Measurements from ENCODE around the gene LENG9.
"Not testable (repeated sequence)": the region's sequence is repeated elsewhere in the genome, so short reads cannot be mapped to it uniquely, and the experiment has no call there.

The LENG9 gene

DNA sequence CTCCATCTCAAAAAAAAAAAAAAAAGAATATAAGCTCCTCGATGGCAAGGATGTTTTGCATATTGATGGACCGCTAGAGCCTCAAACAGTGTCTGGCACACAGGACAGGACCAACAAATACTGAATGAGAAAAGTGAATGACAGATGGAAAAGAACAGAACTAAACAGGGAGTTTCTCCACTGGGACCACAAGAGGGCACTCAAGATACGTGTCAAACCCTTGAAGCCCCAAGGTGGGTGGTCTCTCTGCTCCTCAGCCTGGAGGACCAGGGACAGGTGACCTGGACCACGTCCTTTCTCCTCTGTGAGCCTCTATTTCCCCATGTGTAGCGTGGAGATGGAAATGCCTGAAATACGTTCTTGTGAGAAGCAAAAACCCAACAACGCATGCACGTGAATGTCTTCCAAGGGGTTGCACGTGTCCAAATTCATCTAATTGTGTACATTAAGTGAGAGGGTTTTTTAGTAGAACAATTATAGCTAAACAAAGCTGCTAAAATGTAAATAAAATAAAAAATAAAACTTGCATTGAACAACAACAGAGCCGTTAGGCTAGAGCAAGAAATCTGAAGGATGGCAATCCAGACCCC is 15.2 kb upstream of the LENG9 start:
- no peak for DNase-seq (ENCODE audit: low read depth in 2 of 2)

DNA sequence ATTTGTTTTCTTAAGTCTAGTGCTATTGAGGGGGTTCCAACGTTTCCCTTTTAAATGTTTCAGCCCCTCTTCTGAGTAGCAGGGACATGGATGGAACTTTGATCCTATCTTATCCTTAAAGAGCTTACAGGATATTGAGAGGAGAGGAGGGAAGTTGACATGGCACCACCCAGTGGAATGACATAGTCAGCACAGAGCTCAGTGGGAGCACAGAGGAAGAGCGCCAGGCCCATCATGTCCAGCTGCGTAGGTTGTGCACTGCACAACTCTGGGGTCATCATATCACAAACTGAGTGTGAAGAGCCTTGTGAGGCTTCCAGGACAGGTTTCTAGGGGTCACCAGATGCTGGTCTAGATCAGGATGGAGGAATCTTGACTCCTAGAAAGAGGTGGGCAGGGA is 14.1 kb upstream of the LENG9 start:
- DNase-seq (ENCODE audit: low read depth in 2 of 2) = no peak

DNA sequence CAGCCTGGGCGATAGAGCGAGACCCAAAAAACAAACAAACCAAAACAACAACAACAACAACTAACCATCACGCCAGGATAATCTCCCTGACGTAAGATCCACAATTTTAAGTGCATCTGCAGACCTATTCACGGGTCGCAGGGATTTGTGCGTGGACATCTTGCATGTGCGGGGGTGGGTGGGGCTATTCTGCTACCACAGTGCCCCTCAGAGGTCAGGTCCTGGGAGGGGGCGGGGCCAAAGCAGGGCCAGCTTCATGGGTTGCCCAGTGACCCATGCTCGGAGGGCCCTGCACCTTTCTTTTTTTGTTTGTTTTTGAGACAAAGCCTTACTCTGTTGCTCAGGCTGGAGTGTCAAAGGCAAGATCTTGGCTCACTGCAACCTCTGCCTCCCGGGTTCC is 12.1 kb upstream of the LENG9 start:
- DNase-seq (ENCODE audit: low read depth in 2 of 2) = no peak

DNA sequence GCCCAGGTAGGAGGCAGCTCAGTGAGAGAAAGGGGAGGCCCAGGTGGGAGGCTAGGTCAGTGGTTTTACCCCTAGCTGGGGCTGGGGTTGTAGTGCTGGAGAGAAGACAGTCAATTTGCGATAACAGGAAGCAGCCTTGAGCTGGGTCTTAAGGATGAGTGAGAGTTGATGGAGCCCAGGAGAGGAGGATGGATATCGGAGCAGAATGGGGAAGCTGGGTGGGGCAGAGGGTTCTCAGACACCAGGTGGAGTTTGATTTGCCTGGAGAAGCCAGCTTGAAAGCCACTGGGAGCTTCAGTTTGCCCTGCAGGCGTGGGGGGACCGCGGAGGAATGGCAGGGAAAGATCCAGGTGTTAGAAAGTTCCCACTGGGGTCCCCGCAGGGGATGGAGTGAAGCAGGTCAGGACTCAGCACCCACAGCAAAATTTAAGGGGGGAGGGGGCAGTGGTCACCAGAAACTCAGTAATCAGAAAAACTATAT is 10.4 kb upstream of the LENG9 start:
- DNase-seq (ENCODE audit: low read depth in 2 of 2) = no peak

DNA sequence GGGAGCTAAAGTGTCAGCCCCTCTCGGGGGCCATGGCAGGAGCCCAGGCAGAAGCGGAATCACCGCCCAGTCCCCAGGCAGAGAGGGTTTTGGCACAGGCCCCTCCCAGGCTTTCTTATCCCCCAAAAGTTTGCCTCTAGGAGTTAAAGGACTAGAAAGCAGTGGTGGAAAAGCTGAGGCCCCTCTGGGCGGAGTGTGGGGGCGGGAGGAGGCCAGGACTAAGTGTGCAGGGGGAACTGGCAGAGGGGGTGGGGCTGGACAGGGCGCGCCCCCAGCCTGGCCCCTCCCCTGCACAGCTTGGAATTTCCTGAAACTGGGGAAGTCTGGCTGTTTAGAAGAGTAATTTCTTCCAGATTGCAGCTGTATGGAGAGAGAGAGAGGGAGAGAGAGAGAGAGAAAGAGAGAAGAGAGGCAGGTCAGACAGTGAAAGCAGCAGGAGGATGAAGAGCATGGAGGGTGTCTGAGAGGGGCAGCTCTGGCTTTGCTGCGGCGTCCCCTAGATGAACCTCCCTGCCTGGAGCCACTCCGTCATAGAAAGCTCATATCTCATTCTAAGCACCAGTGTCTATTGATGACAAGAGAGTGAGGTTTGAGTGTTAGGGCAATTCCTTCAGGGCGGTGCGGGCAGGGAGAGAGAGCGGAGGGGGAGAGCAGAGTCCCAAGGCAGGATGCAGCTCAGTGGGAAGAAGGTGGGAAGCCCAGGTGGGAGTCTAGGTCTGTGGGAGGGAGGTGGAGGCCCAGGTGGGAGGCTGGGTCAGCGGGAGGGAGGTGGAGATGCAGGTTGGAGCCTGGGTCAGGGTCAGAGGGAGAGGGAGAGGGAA is 9.7 kb upstream of the LENG9 start, which contains the start of gene CDC42EP5:
TSS of gene CDC42EP5 (minus strand) at position 226 of the 821 bp plus-strand sequence. CDS start 7,749 bp downstream, outside the sequence.
- DNase-seq (ENCODE audit: low read depth in 2 of 2) = no peak

DNA sequence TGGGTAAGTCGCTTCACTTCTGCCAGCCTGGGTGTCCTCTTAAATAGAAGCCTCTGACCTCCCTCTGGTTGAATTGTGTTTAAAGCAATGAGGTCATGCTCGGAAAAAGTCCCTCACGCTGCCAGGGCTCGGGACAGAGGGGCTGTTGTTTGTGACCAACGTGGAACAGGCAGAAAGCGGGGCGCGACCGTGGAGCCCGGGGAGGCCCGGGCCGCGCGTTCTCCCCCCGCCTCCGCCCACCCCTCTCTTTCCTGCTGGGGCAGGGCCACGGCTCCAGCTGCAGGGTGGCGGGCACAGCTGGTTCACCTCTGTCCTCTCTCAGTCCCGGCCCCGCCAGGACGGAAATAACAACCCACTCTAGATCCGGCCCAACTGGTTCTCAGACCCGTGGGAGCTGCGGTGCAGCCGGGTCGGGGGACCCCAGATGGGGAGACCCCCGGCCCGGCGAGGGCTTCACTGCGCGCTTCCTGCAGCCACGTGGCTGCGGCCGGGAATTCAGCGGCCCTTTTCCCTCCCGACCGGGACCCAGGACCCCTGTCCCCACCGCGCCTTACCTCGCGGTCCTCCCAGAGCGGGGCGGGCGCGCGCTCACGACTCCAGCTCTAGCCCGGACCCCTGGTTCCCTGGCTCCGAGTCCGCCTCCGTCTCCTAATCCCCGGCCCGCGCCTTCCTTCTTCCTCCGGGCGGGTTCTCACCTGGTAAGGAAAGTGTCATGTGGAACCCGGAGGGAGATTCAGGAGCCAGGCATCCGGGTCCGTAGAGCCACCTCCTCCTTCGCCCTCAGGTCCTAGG is 7.6 kb upstream of the LENG9 start:
- DNase-seq (ENCODE audit: low read depth in 2 of 2) = no peak

DNA sequence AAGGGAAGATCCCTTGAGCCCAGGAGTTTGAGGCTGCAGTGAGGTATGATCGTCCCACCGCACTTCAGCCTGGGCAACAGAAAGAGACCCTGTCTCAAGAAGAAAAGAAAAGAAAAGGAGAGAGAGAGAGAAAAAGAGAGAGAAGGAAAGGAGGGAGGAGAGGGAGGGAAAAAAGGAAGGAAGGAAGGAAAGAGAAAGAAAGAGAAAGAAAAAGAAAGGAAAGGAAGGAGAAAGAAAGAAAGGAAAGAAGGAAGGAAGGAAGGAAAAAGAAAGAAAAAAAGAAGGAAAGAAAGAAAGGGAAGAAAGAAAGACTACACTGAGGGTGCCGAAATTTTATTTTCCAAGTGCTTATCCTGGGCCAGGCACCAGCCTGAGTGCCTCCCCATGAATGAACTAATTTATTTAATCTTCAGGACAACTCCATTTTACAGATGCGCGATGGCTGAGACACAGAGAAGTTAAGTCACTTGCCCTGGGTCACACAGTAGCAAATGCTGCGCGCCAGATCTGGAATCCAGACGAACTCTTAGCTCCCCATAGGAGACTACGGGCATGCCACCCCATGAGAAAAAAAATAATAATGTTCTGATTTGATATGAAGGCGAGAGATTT is 6.8 kb upstream of the LENG9 start:
- no peak for DNase-seq (ENCODE audit: low read depth in 2 of 2)

DNA sequence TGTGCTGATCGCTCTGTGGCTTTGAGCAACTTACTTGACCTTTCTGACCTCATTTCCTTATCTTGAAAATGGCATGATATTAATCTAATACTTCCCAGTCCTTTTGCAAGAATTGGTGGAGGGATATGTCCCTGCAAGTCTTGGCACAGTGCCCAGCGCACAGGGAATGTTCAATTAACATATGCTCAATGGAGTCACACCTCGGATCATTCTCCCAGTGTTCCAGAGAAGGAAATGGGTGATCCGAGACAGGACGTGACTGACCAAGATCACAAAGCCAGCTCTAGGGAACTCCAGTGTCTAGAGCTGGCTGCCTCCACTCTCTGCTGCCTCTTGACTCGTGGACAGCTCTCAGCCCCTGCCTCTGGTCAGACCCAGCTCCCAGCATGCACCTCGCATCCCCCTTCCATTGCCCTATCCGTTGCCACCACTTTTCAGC is 5.9 kb upstream of the LENG9 start:
- no peak for DNase-seq (ENCODE audit: low read depth in 2 of 2)

DNA sequence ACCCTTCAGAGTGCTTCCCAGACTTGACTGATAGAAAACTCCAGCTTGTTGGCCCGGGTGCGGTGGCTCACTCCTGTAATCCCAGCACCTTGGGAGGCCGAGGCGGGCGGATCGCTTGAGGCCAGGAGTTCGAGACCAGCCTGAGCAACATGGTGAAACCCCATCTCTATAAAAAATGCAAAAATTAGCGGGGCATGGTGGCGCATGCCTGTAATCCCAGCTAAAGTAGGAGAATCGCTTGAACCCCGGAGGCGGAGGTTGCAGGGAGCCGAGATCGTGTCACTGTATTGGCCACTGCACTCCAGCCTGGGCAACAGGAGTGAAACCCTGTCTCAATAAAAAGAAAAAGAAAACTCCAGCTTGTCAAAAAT is 2.5 kb upstream of the LENG9 start:
- not testable (repeated sequence) for DNase-seq (ENCODE audit: low read depth in 2 of 2)

DNA sequence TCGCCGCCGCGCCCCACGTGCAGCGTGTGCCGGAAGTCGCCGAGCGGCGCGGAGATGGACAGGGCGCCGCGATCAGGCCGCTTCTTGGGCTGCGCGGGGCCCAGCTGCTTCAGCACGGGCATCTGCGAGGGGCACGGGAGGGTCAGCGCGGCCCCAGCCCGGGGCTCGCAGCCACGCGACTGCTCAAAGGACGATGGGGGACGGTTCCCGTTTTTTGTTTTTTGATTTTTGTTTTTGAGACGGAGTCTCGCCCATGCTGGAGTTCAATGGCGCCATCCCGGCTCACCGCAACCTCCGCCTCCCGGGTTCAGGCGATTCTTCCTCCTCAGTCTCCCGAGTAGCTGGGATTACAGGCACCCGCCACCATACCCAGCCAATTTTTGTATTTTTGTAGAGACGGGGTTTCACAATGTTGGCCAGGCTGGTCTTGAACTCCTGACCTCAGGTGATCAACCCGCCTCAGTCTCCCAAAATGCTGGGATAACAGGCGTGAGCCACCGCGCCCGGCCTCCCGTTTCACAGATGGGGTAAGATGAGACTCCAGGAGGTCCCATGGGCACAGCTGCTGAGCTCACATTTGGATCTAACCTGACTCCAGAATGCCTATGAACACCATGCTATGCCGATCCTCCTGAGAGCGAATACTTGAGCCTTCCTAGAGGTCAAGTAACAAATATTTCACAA is 2.0 kb upstream of the LENG9 start:
- DNase-seq (ENCODE audit: low read depth in 2 of 2) = no peak

DNA sequence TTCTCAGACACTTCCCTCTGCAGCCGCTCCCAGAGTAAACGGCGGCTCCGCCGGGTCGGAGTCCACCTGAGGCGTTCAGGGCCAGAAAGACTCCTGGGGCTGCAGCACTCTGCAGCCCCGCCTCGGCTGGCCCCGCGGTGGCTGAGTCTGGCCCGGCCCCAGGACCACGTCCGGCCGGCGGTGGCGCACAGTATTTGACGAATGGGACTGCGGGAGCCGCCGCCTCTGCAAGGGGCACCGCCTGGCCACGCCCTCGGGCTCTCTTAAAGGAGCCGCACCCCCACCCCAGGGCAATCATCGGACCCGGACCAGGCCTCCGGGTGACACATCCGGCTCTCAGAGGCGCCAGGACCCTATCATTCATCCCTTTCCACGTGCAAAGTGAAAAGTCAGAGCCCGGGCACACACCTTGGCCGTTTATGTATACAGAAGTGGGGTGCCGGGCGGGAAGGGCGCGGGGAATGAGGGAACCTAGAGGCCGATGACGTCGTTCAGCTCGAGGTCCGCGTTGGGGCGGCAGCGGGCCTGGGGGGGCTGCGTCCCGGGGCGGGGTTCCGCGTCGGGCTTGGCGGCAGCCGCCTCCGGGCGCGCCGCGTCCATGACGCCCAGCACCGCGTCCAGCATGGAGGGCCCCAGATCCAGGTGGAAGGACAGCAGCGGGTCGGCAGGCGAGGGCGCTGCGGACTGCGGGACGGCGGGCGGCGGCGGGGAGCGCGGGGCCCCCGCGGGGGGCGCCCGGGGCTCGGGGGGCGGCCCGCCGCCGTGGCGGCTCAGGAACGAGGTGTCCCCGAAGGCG is 1.2 kb upstream of the LENG9 start:
- DNase-seq (ENCODE audit: low read depth in 2 of 2) = peak; percentile 80 to 84

DNA sequence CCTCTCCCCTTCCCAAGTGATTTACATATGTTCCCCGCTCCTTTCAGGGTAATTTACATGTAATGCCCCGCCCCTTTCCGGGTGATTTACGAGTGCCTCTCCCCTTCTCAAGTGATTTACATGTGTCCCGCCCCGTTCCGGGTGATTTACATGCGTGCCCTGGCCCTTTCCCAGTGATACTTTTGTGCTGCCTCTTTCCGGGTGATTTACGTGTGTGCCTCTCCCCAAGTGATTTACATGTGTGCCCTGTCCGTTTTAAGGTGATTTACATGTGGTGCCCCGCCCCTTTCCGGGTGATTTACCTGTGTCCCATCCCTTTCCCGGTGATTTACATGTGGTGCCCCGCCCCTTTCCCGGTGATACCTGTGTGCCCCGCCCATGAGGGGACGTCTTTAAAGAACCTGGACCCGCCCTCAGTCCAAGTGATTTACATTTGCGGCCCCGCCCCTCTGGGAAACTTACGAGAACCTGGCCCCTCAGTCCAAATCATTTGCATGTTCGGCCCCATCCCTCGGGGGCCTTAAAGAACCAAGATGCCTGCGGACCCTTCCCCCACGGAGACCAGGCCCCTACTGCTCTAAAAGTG is 559 bp upstream of the LENG9 start:
- peak; percentile 73 to 84 for DNase-seq (ENCODE audit: low read depth in 2 of 2)

DNA sequence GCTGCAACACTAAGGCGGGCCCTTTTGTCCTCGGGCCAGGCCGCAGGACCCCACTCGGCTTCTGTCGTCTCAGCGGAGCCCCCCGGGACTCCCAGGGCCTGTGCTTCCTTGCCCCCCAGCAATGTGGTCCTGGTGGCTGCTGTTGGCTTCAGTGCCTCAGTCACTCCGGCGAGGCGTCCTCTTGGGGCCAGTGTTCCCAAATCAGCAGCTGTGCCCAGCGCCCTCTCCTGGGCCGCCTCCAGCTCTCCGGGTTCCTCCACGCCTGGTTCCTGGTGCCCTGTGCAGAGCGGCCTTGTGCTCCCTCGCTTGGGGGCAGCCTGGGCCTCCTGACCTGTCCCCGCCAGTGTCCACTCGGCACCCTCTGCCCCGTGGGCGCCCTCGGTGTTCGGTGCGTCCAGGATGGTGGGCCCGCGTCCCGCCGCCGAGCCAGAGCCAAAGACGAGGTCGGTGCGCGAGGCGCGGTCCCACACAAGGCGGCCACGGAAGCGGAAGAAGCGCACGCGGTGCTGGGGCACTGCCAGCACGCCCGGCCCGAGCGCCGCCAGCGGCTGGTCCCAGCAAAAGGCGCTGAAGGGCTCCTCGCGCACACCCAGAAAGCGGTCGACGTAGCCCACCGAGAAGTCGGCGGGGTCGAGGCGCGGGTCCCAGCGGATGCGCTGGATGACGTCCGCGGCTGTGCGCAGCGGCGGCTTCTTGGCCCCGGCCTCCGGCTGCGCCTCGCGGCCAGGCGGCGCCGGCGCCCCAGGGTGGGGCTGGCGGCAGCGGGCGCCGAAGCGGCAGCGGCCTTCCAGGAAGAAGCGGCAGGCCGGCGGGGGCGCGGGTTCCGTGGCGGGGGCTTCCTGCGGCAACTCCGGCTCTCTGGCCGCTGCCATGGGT is 685 bp downstream of the LENG9 start:
- peak; percentile 49 to 53 for DNase-seq (ENCODE audit: low read depth in 2 of 2)

DNA sequence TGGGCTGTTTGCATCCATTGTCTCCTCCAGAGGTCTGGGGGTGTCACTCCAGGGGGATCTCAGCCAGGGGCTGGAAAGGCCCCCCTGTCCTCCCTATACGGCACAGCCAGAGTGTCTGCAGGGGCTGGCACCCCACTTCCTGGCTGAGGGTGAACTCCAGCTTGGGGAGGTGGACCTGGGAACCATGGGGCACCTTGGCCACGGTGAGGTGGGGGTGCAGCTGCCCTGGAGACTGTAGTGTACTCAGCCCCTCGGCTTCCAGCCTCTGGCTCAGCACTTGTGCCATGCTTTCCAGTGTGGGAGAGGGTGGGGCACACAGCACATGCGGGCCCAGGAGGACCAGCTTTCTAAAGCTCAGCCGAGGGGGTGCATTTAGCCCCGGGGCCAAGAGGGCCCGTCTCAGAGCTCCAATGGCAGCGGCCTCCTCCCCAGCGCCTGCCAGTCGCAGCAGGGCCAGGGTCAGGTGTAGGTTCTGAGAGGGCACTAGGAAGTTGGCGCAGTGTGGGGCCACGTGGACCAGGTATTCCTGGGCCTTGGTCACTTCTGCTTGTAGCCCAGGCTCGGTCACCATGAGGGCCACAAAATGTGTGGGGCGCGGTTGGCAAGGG is 1.4 kb downstream of the LENG9 start:
- DNase-seq (ENCODE audit: low read depth in 2 of 2) = no peak

DNA sequence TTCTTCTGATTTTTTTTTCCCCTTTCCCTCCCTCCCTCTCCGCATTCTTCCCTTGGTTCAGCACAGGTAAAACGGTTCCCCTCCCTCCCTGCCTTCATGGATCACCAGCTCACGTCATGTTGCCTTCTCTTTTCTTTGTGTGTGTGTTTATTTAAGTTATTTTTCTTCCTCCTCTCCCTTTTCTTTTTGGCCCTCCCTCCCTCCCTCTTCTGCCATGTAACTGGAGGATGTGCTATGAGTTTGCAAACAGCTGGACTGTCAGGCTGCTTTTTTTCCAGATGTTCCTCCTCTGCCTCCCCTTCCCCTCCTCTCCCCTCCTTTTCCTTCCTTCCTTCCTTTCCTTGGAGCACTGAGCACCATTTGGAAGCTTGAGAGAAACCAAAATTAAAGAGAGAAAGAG is 2.0 kb downstream of the LENG9 start:
- DNase-seq (ENCODE audit: low read depth in 2 of 2) = no peak

DNA sequence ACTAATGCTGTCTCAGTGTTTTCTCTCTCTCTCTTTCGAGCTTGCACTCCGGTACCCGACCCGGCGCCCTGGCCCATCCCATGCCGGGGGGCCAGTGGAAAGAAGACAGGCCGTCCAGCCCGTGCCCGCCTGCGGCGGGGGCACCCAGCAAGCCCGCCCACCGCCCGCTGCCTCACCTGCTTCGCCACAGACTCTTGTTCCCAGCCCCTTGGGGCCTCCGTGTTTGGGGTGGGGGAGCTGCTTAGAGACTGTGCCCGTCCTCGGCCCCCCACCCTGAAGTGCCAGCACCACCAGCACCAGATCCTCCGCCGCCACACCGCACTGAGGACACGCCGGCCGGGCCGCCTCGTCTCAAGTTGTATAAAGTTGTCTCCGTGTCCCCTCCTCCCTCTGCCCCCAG is 2.4 kb downstream of the LENG9 start:
- DNase-seq (ENCODE audit: low read depth in 2 of 2) = no peak

DNA sequence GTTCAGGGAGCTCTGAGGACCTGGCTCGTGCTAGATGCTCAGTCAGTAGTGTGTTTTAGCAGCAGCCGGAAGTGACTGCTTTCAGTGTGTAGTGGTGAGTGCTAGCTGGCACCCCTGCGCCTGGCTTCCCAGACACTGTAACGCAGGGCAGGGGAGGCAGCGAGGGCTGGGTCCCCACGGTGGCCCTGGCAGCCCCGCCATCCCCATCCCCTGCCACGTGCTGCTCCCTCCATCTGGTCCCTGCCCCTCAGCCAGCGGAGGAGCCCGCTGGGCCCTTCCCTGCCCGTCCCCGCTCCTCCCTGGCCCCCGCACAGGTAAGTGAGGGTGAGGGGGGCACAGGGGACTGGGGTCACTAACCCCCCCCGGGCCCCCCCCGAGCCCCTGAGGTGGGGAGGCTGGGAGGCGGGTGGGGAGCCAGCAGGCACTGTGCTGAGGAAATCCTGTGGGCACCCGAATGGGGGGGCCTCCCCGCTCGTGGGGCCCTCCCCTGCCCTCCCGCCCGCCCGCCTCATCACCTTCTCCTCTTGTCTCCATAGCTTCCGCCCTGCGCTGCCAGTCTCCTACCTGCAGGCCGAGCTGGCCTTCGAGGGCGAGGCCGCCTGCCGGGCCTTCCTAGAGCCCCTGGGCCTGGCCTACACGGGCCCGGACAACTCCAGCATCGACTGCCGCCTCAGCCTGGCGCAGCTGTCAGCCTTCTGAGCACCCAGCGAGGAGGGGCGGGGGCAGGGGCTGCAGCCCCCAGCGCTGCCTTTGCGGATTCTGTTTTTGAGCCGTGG is 3.2 kb downstream of the LENG9 start:
- DNase-seq (ENCODE audit: low read depth in 2 of 2) = no peak
